Measurements from ENCODE around the gene PRKAG3. TPM values are rescaled to one million over a fixed set of nuclear protein-coding genes. Genes with fewer than 3 reads are reported as not detected.

PRKAG3 gene
- total RNA-seq, 1 experiment from 2014 or later, result not detected

- H3K4me3 Mint-ChIP-seq, result no peak overlapping the region
- ATAC-seq, result no peak
Measured at GRCh38 chr2:218806346-218806978, 25.1 kb downstream of the PRKAG3 start.

GRCh38 chr2:218805627-218806026, 26.0 kb downstream of the PRKAG3 start:
- ChIA-PET POLR2A (interaction anchor here (1.0 kb wide), 1 partner anchor 86 kb away, joined by 3 read pairs; no protein-coding TSS in a partner anchor), CTCF (interaction anchor here (0.9 to 1.1 kb wide), 3 partner anchors 42 to 196 kb away, joined by 3 read pairs; no protein-coding TSS in a partner anchor)
- peak; percentile 78 for ATAC-seq
- H3K4me3 Mint-ChIP-seq, result no peak overlapping the region
- H3K27ac Mint-ChIP-seq, result peak overlapping the region; percentile 90
- peaks cover 13% of the 10 kb centered on the region for H3K36me3 Mint-ChIP-seq
- peaks cover 17% of the 10 kb centered on the region for H3K4me1 Mint-ChIP-seq
- no peak for TF ChIP-seq RORB (CRISPR knock-in tag; IDR thresholded peaks at IDR 0.05)
- TF ChIP-seq IRF2 (CRISPR knock-in tag; IDR thresholded peaks at IDR 0.05; ENCODE audit: borderline replicate concordance, low read depth), result no peak
- TF ChIP-seq ZNF121 (CRISPR knock-in tag; IDR thresholded peaks at IDR 0.05), result no peak
- no peak for TF ChIP-seq CDX4 (CRISPR knock-in tag; IDR thresholded peaks at IDR 0.05; ENCODE audit: borderline replicate concordance)
- TF ChIP-seq MXD4 (CRISPR knock-in tag; IDR thresholded peaks at IDR 0.05; ENCODE audit: borderline replicate concordance), result no peak
- no peak for TF ChIP-seq ZNF416 (CRISPR knock-in tag; IDR thresholded peaks at IDR 0.05)
- no peak for TF ChIP-seq ZNF425 (CRISPR knock-in tag; conservative IDR thresholded peaks at IDR 0.05)
- no peak for TF ChIP-seq HMGA2 (CRISPR knock-in tag; IDR thresholded peaks at IDR 0.05)
- no peak for TF ChIP-seq ESRRA (CRISPR knock-in tag; IDR thresholded peaks at IDR 0.05; ENCODE audit: borderline replicate concordance)
- no peak for TF ChIP-seq FOXP4 (CRISPR knock-in tag; IDR thresholded peaks at IDR 0.05)
- no peak for TF ChIP-seq ZNF219 (CRISPR knock-in tag; IDR thresholded peaks at IDR 0.05; ENCODE audit: borderline replicate concordance)
- TF ChIP-seq AR (CRISPR knock-in tag; IDR thresholded peaks at IDR 0.05), result no peak
- TF ChIP-seq OVOL2 (CRISPR knock-in tag; IDR thresholded peaks at IDR 0.05; ENCODE audit: borderline replicate concordance), result no peak
- TF ChIP-seq TEAD1 (CRISPR knock-in tag; IDR thresholded peaks at IDR 0.05), result no peak
- no peak for TF ChIP-seq GTF2I (CRISPR knock-in tag; conservative IDR thresholded peaks at IDR 0.05)
- TF ChIP-seq ZBTB21 (CRISPR knock-in tag; IDR thresholded peaks at IDR 0.05; ENCODE audit: borderline replicate concordance), result no peak
- TF ChIP-seq E2F4 (CRISPR knock-in tag; IDR thresholded peaks at IDR 0.05; ENCODE audit: borderline replicate concordance, low read depth), result no peak
- no peak for TF ChIP-seq ATF2 (CRISPR knock-in tag; IDR thresholded peaks at IDR 0.05; ENCODE audit: borderline replicate concordance, low read depth)
- DNase-seq (ENCODE audit: low spot score), result no peak
- H3K9me3 Mint-ChIP-seq, result peaks cover 14% of the 10 kb centered on the region
- H3K27me3 Mint-ChIP-seq (ENCODE audit: low read depth), result no peaks in the 10 kb centered on the region; the same call in 1 of the 2 replicates

More at GRCh38 chr2:218806346-218806978, 25.1 kb downstream of the PRKAG3 start:
- DNase-seq (ENCODE audit: low spot score), result no peak
- Mint-ChIP-seq H3K36me3 (peaks cover 13% of the 10 kb centered on the region), H3K9me3 (peaks cover 14% of the 10 kb centered on the region), H3K27ac (no peak overlapping the region; the same call in 1 of the 2 replicates), H3K4me1 (peaks cover 17% of the 10 kb centered on the region), H3K27me3 (ENCODE audit: low read depth) (no peaks in the 10 kb centered on the region; the same call in 1 of the 2 replicates)
- no peak for TF ChIP-seq NR1H2 (CRISPR knock-in tag; IDR thresholded peaks at IDR 0.05)
- TF ChIP-seq GABPB1 (CRISPR knock-in tag; IDR thresholded peaks at IDR 0.05), result peak; percentile 98
- CTCF ChIA-PET, result interaction anchor here (0.9 to 1.1 kb wide), 3 partner anchors 41 to 195 kb away, joined by 3 read pairs; no protein-coding TSS in a partner anchor
- POLR2A ChIA-PET, result interaction anchor here (1.0 kb wide), 1 partner anchor 87 kb away, joined by 3 read pairs; no protein-coding TSS in a partner anchor

Data from WTC11 (cell line).